ENCODE data around the gene ADGRL1. TPM values are rescaled to one million over a fixed set of nuclear protein-coding genes. Genes with fewer than 3 reads are reported as not detected.

ADGRL1 gene
- total and polyA plus RNA-seq, 2 of the 8 experiments (the other 6 are each of a cell fraction or from before 2014, with no cell fraction given) = 95.6 to 112 TPM

- ChIA-PET POLR2A (ENCODE audit: partially characterized antibody) (interaction anchor here (1.1 to 3.5 kb wide), 4 partner anchors 9 to 14 kb away, joined by 3 to 20 read pairs (median 6); no protein-coding TSS in a partner anchor), CTCF (ENCODE audit: partially characterized antibody) (interaction anchor here (0.7 to 1.0 kb wide), 5 partner anchors 10 to 248 kb away, joined by 3 to 5 read pairs (median 3); no protein-coding TSS in a partner anchor)
- Histone ChIP-seq H3K56ac (replicated peaks; ENCODE audit: insufficient read length, low read depth, low read length) (no peak overlapping the region), H2AFZ (ENCODE audit: low read length) (no peak overlapping the region), H3K23ac (ENCODE audit: insufficient read length) (no peak overlapping the region), H2BK20ac (ENCODE audit: low read length) (no peak overlapping the region), H3K27ac (ENCODE audit: low read depth, low read length) (no peak overlapping the region), H2AK5ac (ENCODE audit: low read depth, low read length) (no peak overlapping the region), H2BK120ac (replicated peaks; ENCODE audit: low read depth, low read length) (no peak overlapping the region), H2BK12ac (ENCODE audit: low read depth, low read length) (no peak overlapping the region), H3K4me1 (replicated peaks in 1 of 4; ENCODE audit: control insufficient read depth in 3 of 4, insufficient read depth in 4 of 4, low read length in 3 of 4) (no peaks in the 10 kb centered on the region; a peak in 1 of 7 replicates), H4K8ac (ENCODE audit: extremely low read depth, insufficient read depth, low read length) (no peak overlapping the region), H2BK15ac (ENCODE audit: low read length) (no peak overlapping the region), H3K79me1 (ENCODE audit: low read depth, low read length) (peaks cover 2% of the 10 kb centered on the region), H4K5ac (ENCODE audit: insufficient read length, low read depth, low read length) (no peak overlapping the region), H3K18ac (ENCODE audit: extremely low read depth, low read length) (no peak overlapping the region), H3K79me2 (ENCODE audit: control insufficient read depth in 1 of 2, insufficient read depth in 2 of 2, low read length in 2 of 2) (no peaks in the 10 kb centered on the region), H3K23me2 (ENCODE audit: low read depth, low read length) (no peaks in the 10 kb centered on the region), H3K14ac (ENCODE audit: insufficient read length) (no peak overlapping the region), H3K9me3 (ENCODE audit: insufficient read depth in 2 of 2, low read depth in 1 of 2, low read length in 1 of 2) (no peaks in the 10 kb centered on the region), H3K36me3 (ENCODE audit: control insufficient read depth in 2 of 4, insufficient read depth in 4 of 4, low read length in 3 of 4) (peaks cover 23 to 79% (median 63%) of the 10 kb centered on the region in 4 experiments), H4K20me1 (replicated peaks in 1 of 2; ENCODE audit: control insufficient read depth in 1 of 2, insufficient read depth in 2 of 2, low read length in 2 of 2) (peaks cover 9 to 21% of the 10 kb centered on the region in 2 experiments), H4K91ac (replicated peaks; ENCODE audit: insufficient read length, low read length) (no peak overlapping the region), H2BK5ac (ENCODE audit: low read depth, low read length) (no peak overlapping the region), H3K4ac (replicated peaks; ENCODE audit: insufficient read length, low read depth, low read length) (no peak overlapping the region), H3K27me3 (replicated peaks in 1 of 4; ENCODE audit: control insufficient read depth in 3 of 4, extremely low read depth in 1 of 4, insufficient read depth in 3 of 4, low read length in 3 of 4) (no peaks in the 10 kb centered on the region), H3K9ac (replicated peaks in 1 of 4; ENCODE audit: extremely low read depth in 1 of 4, low read depth in 3 of 4, low read length in 3 of 4) (no peak overlapping the region), H3K4me2 (ENCODE audit: insufficient read depth in 1 of 2, low read depth in 2 of 2, low read length in 2 of 2) (no peak overlapping the region), H3K4me3 (ENCODE audit: extremely low read depth in 1 of 4, insufficient read depth in 2 of 4, low read depth in 3 of 4, low read length in 4 of 4) (no peak overlapping the region)
- DNase-seq (ENCODE audit: low read depth in 1 of 2, low spot score in 2 of 2) (no peak), FAIRE-seq (no peak)
- 96% methylated on average over 16 of the region's 16 CpGs; no CpG with 5 or more reads in 1 of the 2 experiments for WGBS, 2 experiments (ENCODE audit: extremely low coverage in 1 of 2, insufficient coverage in 1 of 2, insufficient read length in 1 of 2, insufficient replicate concordance in 2 of 2, low coverage in 1 of 2, low lambda C conversion rate in 2 of 2, missing lambda C conversion rate in 1 of 2)
- TF ChIP-seq YY1 (IDR thresholded peaks at IDR 0.05; ENCODE audit: low read depth, low read length) (no peak), HDAC2 (IDR thresholded peaks at IDR 0.05; ENCODE audit: borderline replicate concordance in 1 of 2, low read depth in 2 of 2, low read length in 2 of 2) (no peak), CBX8 (IDR thresholded peaks at IDR 0.05; ENCODE audit: borderline replicate concordance, low read depth, low read length) (no peak), POLR2AphosphoS5 (IDR thresholded peaks at IDR 0.05; ENCODE audit: low read depth, low read length) (no peak), POLR2A (IDR thresholded peaks at IDR 0.05; ENCODE audit: control extremely low read depth in 1 of 2, low read depth in 2 of 2, low read length in 2 of 2) (no peak), RXRA (IDR thresholded peaks at IDR 0.05; ENCODE audit: insufficient read depth, low read depth, low read length) (no peak), CHD2 (IDR thresholded peaks at IDR 0.05; ENCODE audit: low read length) (no peak), MAX (IDR thresholded peaks at IDR 0.05) (no peak), JUND (IDR thresholded peaks at IDR 0.05; ENCODE audit: low read length) (no peak), PHF8 (conservative IDR thresholded peaks at IDR 0.05; ENCODE audit: low read depth, low read length) (no peak), RNF2 (IDR thresholded peaks at IDR 0.05; ENCODE audit: borderline replicate concordance, low read depth, low read length, missing control alignments, poor library complexity, severe bottlenecking) (no peak), BRCA1 (IDR thresholded peaks at IDR 0.05; ENCODE audit: low read depth, low read length) (no peak), TBP (IDR thresholded peaks at IDR 0.05; ENCODE audit: low read depth, low read length) (no peak)
Measured at GRCh38 chr19:14158276-14159023, 47.5 kb downstream of the ADGRL1 start.
